PC-3 (cell line): ENCODE measurements around the gene ARHGAP15.

Source experiments
- CTCF ChIP-seq: fragments of 300-600 bp; sonication (generic); conservative IDR thresholded peaks from 2 replicates; pipeline ENCODE4 v1.5.1; 2017; ENCODE audit warnings: antibody characterized with exemption, low read depth, mild to moderate bottlenecking, low read length
- EZH2 ChIP-seq: fragments of 300-600 bp; sonication (generic); IDR thresholded peaks from one replicate; pipeline ENCODE4 v1.6.1; 2017; ENCODE audit warnings: antibody characterized with exemption, mild to moderate bottlenecking, low read length; ENCODE audit not compliant: unreplicated experiment

DNA sequence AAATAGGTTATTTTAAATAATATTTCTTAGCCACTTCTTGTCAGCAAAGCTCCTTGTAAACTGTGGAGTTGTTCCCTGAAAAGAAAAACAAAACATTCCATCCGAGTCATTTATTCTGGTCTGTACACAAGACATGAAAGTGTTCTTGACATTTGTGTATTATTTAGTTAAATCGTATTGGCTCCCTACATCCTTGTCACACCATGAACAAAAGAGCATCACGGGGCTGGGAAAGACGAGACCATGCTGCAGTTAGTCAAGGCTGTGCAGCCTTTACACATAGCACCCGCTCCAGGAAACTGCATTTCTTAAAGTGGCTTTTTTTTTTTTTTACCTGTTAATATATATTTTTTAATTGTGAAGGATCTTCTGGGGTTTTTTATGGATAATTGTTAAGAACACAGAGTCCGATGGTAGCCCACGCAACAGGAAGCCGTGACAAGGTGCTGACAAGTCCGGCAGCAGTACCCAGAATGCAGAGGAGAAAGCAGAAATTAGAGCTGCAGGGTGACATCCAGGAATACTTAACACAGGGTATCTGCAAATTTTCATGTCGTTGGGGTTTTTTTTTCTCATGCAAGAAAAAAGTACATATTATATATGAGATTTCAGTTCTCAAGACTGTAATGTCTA lies 588.4 kb downstream of the ARHGAP15 start:
- TF ChIP-seq CTCF: no peak
- no peak for TF ChIP-seq EZH2
